Spleen (tissue), 7 donors: ENCODE data around the gene ZNF839.

Experiments used
- POLR2A ChIP-seq, 3 donors: fragments of 450-650 bp; IDR thresholded peaks; one replicate each; pipeline ENCODE4 v1.5.1; 2017; ENCODE audit warnings: antibody characterized with exemption in 3 of 3, mild to moderate bottlenecking in 1 of 3
- POLR2AphosphoS5 ChIP-seq, 3 donors: sonication (generic); formaldehyde crosslinking; IDR thresholded peaks; one replicate each; pipeline ENCODE4 v1.5.1; 2017; ENCODE audit warnings: antibody characterized with exemption in 3 of 3
- TF ChIP-seq, protein P1 (sequence below), 11 experiments: fragments of 200-600 bp in 7 of 11; fragments of 450-650 bp in 4 of 11; sonication (generic) in 4 of 11; IDR thresholded peaks in 8 of 11; conservative IDR thresholded peaks in 3 of 11; 1 replicate in 7 of 11; 2 replicates in 4 of 11; pipeline versions ENCODE4 v1.4.0 to v1.8.0; 2016 to 2021; ENCODE audit warnings: antibody characterized with exemption in 11 of 11, inconsistent platforms in 4 of 11, mild to moderate bottlenecking in 1 of 11
- donor health status: DM: no; HTN: no; CAD: no; lungs with moderate emphysema.
- donor health status: DM: no; HTN: no; CAD: no.
- donor health status: DM: no; HTN: no; CAD: no.

DNA sequence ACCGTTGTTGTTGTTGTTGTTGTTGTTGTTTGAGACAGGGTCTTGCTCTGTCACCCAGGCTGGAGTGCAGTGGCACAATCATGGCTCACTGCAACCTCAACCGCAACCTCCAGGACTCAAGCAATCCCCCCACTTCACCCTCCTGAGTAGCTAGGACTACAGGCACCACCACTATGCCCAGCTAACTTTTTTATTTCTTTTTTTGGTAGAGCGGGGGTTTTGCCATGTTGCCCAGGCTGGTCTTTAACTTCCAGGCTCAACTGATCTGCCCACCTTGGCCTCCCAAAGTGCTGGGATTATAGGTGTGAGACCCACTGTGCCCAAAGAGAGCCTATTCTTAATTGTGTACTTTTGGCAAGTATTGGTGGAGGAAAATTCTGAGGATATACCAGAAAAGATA is 40.3 kb upstream of the ZNF839 start:
- no peak for TF ChIP-seq POLR2A (IDR thresholded peaks at IDR 0.05)
- TF ChIP-seq, protein P1, sequence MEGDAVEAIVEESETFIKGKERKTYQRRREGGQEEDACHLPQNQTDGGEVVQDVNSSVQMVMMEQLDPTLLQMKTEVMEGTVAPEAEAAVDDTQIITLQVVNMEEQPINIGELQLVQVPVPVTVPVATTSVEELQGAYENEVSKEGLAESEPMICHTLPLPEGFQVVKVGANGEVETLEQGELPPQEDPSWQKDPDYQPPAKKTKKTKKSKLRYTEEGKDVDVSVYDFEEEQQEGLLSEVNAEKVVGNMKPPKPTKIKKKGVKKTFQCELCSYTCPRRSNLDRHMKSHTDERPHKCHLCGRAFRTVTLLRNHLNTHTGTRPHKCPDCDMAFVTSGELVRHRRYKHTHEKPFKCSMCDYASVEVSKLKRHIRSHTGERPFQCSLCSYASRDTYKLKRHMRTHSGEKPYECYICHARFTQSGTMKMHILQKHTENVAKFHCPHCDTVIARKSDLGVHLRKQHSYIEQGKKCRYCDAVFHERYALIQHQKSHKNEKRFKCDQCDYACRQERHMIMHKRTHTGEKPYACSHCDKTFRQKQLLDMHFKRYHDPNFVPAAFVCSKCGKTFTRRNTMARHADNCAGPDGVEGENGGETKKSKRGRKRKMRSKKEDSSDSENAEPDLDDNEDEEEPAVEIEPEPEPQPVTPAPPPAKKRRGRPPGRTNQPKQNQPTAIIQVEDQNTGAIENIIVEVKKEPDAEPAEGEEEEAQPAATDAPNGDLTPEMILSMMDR (IDR thresholded peaks at IDR 0.05 in 8 of 11, conservative IDR thresholded peaks at IDR 0.05 in 3 of 11) = no peak
- no peak for TF ChIP-seq POLR2AphosphoS5 (IDR thresholded peaks at IDR 0.05)
